ENCODE results near the gene GSTM4.
"Not testable (repeated sequence)": the region's sequence is repeated elsewhere in the genome, so short reads cannot be mapped to it uniquely, and the experiment has no call there.

Gene GSTM4

GRCh38 chr1:109673861-109674260, 18.0 kb downstream of the GSTM4 start:
- DNase-seq, H3K9me3 Mint-ChIP-seq, H3K27me3 Mint-ChIP-seq, H3K27ac Mint-ChIP-seq, H3K4me3 Mint-ChIP-seq, H3K36me3 Mint-ChIP-seq: not testable (repeated sequence)
- H3K4me1 Mint-ChIP-seq, result peaks cover 23% of the 10 kb centered on the region
- CTCF ChIA-PET, result interaction anchor here (0.6 kb wide), 1 partner anchor 28 kb away, joined by 3 read pairs; no protein-coding TSS in a partner anchor

DNA sequence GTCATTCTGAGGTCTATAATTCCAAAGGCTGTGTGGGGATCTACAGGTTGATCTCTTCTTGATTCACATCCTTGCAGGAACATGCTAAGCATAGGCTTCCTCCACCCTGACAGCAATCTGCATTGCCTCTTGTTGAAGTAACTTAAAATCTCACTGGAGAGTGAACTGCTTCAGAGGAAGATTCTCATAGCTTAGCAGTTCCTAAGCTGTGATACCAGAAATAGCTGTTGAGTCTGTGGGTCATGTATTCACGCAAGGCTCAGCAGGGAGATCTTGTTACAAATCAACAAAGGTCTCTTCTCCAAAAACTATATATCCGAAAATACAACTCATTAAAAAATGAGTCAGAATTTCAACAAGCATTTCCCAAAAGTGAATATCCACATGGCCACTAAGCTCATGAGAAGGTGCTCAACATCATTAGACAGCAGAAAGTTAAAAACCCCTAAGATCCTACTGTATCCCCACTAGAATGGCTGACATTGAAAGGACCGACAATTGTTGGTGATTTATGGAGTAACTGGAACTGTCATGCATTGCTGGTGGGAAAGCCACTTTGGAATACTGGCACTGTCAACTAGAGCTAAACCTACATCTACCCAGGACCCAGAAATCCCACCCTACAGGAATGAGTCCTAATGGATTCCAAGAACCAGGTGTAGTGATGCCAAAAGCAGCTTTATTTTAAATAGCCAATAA, 20.9 kb downstream of the GSTM4 start:
- not testable (repeated sequence) for H3K36me3 Mint-ChIP-seq, H3K27ac Mint-ChIP-seq, H3K9me3 Mint-ChIP-seq, DNase-seq, H3K27me3 Mint-ChIP-seq, H3K4me1 Mint-ChIP-seq, H3K4me3 Mint-ChIP-seq
- CTCF ChIA-PET, result interaction anchor here (0.5 kb wide), 1 partner anchor 377 kb away, joined by 3 read pairs; no protein-coding TSS in a partner anchor

DNA sequence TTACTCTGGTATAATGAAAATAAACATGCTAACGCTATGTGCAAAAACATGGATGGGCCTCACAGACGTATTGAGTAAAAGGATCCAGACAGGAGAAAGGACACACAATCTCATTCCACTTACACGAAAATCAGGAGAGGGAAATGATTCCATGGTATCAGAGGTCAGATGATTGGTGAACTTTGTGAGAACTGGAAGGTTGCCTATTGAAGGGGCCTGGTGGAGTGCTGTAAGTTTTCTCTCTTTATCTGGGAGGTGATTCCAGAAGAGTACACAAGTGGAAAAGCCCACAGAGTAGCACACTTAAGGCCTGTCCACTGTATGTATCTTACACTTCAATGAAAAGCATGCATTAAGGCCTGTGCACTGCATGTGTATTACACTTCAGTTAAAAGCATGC, 21.6 kb downstream of the GSTM4 start:
- no peak overlapping the region for H3K4me3 Mint-ChIP-seq
- H3K27me3 Mint-ChIP-seq, result no peaks in the 10 kb centered on the region
- H3K9me3 Mint-ChIP-seq, result no peaks in the 10 kb centered on the region
- H3K4me1 Mint-ChIP-seq, result no peaks in the 10 kb centered on the region
- H3K36me3 Mint-ChIP-seq, result no peaks in the 10 kb centered on the region
- CTCF ChIA-PET, result no interaction called here
- no peak for DNase-seq
- H3K27ac Mint-ChIP-seq, result no peak overlapping the region

DNA sequence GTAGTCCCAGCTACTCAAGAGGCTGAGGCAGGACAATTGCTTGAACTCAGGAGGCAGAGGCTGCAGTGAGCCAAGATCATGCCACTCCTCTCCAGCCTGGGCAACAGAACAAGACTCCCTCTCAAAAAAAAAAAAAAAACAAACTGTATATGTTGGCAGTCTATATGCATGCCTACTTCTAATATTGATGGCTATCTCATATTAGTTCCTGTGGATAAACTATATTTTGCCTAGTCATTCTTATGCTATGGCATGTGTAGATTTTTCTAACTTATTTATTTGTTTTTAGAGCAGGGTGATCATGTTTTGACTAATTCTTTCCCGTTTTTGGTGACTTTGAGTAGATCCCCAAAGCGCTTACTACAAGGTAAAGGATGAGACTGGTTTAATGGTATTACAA, 22.7 kb downstream of the GSTM4 start:
- H3K9me3 Mint-ChIP-seq, H3K4me1 Mint-ChIP-seq, CTCF ChIA-PET, H3K36me3 Mint-ChIP-seq, H3K27me3 Mint-ChIP-seq, H3K27ac Mint-ChIP-seq, H3K4me3 Mint-ChIP-seq, DNase-seq: not testable (repeated sequence)

GRCh38 chr1:109684777-109685176, 28.9 kb downstream of the GSTM4 start:
- CTCF ChIA-PET, H3K27me3 Mint-ChIP-seq, DNase-seq, H3K4me1 Mint-ChIP-seq, H3K27ac Mint-ChIP-seq, H3K4me3 Mint-ChIP-seq, H3K36me3 Mint-ChIP-seq, H3K9me3 Mint-ChIP-seq: not testable (repeated sequence)

- H3K9me3 Mint-ChIP-seq, H3K36me3 Mint-ChIP-seq, DNase-seq, H3K27me3 Mint-ChIP-seq, CTCF ChIA-PET, H3K4me1 Mint-ChIP-seq, H3K4me3 Mint-ChIP-seq, H3K27ac Mint-ChIP-seq: not testable (repeated sequence)
These were observed 29.5 kb downstream of the GSTM4 start for GRCh38 chr1:109685399-109685798.

DNA sequence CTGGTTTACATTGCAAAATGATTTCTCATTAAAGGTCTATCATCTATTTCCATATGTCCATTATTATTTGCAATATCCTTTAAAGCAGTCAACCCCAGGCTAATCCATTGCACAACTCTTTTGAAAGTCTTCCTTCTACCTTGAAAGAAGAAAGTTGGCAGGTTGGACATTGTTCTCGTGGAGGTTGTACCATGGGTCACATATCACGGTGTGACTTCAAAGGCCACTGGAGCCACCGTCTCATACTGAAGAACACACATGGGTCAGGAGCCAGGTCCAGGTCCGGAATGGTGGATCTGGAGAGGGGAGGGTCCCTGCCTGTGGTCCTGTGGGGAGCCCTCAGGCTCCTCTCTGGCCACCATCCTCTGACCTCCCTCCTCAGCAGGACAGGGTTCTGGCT, 30.0 kb downstream of the GSTM4 start:
- H3K27ac Mint-ChIP-seq, DNase-seq, H3K9me3 Mint-ChIP-seq, H3K27me3 Mint-ChIP-seq, H3K36me3 Mint-ChIP-seq, H3K4me1 Mint-ChIP-seq, CTCF ChIA-PET, H3K4me3 Mint-ChIP-seq: not testable (repeated sequence)

DNA sequence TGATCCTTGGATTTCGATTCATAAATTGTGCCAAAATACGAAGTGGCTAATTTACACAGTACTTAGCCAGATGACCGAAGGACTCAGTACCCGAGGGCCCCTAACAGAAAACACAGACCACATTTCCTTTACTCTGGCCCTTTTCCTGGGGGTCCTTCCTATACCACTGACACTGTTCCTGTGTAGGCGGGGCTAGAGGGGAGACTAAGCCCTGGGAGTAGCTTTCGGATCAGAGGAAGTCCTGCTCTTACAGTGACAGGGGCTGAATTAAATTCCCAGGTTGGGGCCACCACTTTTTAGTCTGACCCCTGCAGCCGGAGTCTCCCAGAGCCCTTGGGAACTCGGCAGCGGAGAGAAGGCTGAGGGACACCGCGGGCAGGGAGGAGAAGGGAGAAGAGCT, 31.2 kb downstream of the GSTM4 start:
- H3K27ac Mint-ChIP-seq, DNase-seq, CTCF ChIA-PET, H3K36me3 Mint-ChIP-seq, H3K27me3 Mint-ChIP-seq, H3K4me1 Mint-ChIP-seq, H3K9me3 Mint-ChIP-seq, H3K4me3 Mint-ChIP-seq: not testable (repeated sequence)

DNA sequence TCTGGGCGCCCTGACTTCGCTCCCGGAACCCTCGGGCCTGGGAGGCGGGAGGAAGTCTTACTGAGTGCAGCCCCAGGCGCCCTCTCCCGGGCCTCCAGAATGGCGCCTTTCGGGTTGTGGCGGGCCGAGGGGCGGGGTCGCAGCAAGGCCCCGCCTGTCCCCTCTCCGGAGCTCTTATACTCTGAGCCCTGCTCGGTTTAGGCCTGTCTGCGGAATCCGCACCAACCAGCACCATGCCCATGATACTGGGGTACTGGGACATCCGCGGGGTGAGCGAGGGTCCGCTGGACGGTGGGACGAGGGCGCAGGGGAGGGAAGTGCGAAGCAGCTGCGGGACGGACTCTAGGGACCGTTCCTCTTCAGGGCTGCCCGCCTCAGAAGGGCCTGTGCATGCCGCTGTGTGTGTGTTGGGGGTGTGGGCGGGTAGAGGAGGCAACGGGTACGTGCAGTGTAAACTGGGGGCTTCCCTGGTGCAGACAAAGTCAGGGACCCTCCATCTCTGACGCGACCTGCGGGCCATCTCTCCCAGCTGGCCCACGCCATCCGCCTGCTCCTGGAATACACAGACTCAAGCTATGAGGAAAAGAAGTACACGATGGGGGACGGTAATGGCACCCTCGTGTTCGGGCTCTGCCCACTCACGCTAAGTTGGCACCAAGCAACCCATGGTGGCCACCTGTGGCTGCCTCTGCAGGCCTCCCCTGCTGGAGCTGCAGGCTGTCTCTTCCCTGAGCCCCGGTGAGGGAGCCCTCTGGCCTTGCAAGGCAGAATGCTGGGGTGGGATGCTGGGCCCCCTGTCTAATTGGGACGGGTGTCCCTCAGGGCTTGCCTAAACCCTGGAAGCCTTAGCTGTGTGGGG, 32.0 kb downstream of the GSTM4 start, which contains the start of gene GSTM1:
GSTM1 (plus strand) TSS at position 177 of the 859 bp plus-strand sequence; CDS start at position 234, 57 bp downstream.
- Mint-ChIP-seq H3K4me3 (no peak within 1 kb of the TSS), H3K9me3 (no peaks in the 10 kb centered on the region), H3K4me1 (no peaks in the 10 kb centered on the region), H3K27ac (no peak within 1 kb of the TSS), H3K27me3 (no peaks in the 10 kb centered on the region), H3K36me3 (no peaks in the 10 kb centered on the region)
- CTCF ChIA-PET, result no interaction called here
- no peak for DNase-seq

- Mint-ChIP-seq H3K36me3 (no peaks in the 10 kb centered on the region), H3K4me1 (no peaks in the 10 kb centered on the region), H3K27ac (no peak overlapping the region), H3K9me3 (no peaks in the 10 kb centered on the region), H3K27me3 (no peaks in the 10 kb centered on the region), H3K4me3 (no peak overlapping the region)
- no peak for DNase-seq
- CTCF ChIA-PET, result no interaction called here
These were observed 34.0 kb downstream of the GSTM4 start for GRCh38 chr1:109689844-109690405.

GRCh38 chr1:109691759-109692158, 35.9 kb downstream of the GSTM4 start:
- Mint-ChIP-seq H3K36me3 (no peaks in the 10 kb centered on the region), H3K27me3 (no peaks in the 10 kb centered on the region), H3K9me3 (no peaks in the 10 kb centered on the region), H3K4me1 (no peaks in the 10 kb centered on the region), H3K27ac (no peak overlapping the region), H3K4me3 (no peak overlapping the region)
- no peak for DNase-seq
- CTCF ChIA-PET, result no interaction called here

DNA sequence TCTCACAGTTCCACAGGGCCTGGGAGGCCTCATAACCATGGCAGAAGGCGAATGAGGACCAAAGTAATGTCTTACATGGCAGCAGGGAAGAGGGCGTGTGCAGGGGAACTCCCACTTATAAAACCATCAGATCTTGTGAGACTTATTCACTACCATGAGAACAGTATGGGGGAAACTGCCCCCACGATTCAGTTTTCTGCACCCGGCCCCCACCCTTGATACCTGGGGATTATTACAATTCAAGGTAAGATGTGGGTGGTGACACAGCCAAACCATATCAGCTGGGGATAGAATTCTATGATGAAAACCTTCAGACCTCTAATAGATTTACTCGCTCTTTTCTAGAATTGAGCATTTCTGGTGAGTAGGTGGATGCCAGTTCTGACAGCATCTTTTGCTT, 38.5 kb downstream of the GSTM4 start:
- H3K27ac Mint-ChIP-seq, H3K4me3 Mint-ChIP-seq, H3K36me3 Mint-ChIP-seq, H3K9me3 Mint-ChIP-seq, CTCF ChIA-PET, DNase-seq, H3K27me3 Mint-ChIP-seq, H3K4me1 Mint-ChIP-seq: not testable (repeated sequence)

- not testable (repeated sequence) for H3K27ac Mint-ChIP-seq, H3K4me3 Mint-ChIP-seq, H3K4me1 Mint-ChIP-seq
These were observed 39.2 kb downstream of the GSTM4 start for GRCh38 chr1:109695138-109695537.

GRCh38 chr1:109697066-109697465, 41.2 kb downstream of the GSTM4 start:
- Mint-ChIP-seq H3K4me1 (no peaks in the 10 kb centered on the region), H3K27ac (no peak overlapping the region)
- CTCF ChIA-PET, result no interaction called here

More at GRCh38 chr1:109695138-109695537, 39.2 kb downstream of the GSTM4 start:
- DNase-seq, H3K27me3 Mint-ChIP-seq, H3K9me3 Mint-ChIP-seq, CTCF ChIA-PET, H3K36me3 Mint-ChIP-seq: not testable (repeated sequence)

GRCh38 chr1:109697861-109698260, 42.0 kb downstream of the GSTM4 start:
- CTCF ChIA-PET, H3K27me3 Mint-ChIP-seq, H3K4me1 Mint-ChIP-seq, H3K36me3 Mint-ChIP-seq, H3K4me3 Mint-ChIP-seq, H3K27ac Mint-ChIP-seq, DNase-seq, H3K9me3 Mint-ChIP-seq: not testable (repeated sequence)

More at GRCh38 chr1:109697066-109697465, 41.2 kb downstream of the GSTM4 start:
- no peaks in the 10 kb centered on the region for H3K27me3 Mint-ChIP-seq
- H3K36me3 Mint-ChIP-seq, result no peaks in the 10 kb centered on the region
- DNase-seq, result no peak
- no peak overlapping the region for H3K4me3 Mint-ChIP-seq
- H3K9me3 Mint-ChIP-seq, result no peaks in the 10 kb centered on the region

Measured in activated naive CD4-positive, alpha-beta T cell treated with anti-CD3 and anti-CD28 coated beads, Interleukin-2, amount 10 ng/mL, durations not matched to agents 7 days and 5 days (primary cell).